Nephron (organoid): Measurements from ENCODE around the gene OGDH.
A peak's percentile ranks its signal among the peaks of the same experiment; 100 is the strongest.

Experiments
- H3K27ac Mint-ChIP-seq, 3 experiments: 2 replicates each; pipeline ENCODE4 v1.8.0; 2020; ENCODE audit warnings: mixed read lengths in 3 of 3, mild to moderate bottlenecking in 2 of 3, moderate library complexity in 1 of 3
- H3K27me3 Mint-ChIP-seq: 2 replicates; pipeline ENCODE4 v1.8.0; 2021; ENCODE audit warnings: low read depth, mild to moderate bottlenecking, moderate library complexity, mixed read lengths
- H3K36me3 Mint-ChIP-seq: 2 replicates; pipeline ENCODE4 v1.8.0; 2020; ENCODE audit warnings: low read depth, mixed read lengths
- H3K4me1 Mint-ChIP-seq: 2 replicates; pipeline ENCODE4 v1.8.0; 2020; ENCODE audit warnings: mixed read lengths
- H3K4me3 Mint-ChIP-seq, 3 experiments: 2 replicates each; pipeline ENCODE4 v1.8.0; 2020; ENCODE audit warnings: mild to moderate bottlenecking in 3 of 3, mixed read lengths in 3 of 3, moderate library complexity in 2 of 3
- H3K9me3 Mint-ChIP-seq: 2 replicates; pipeline ENCODE4 v1.8.0; 2020; ENCODE audit warnings: mixed read lengths
- TF ChIP-seq, protein P1 (sequence below), 3 experiments: fragments of 200-600 bp; sonication (generic); IDR thresholded peaks; one replicate each; pipeline ENCODE4 v1.5.0; 2021; ENCODE audit warnings: antibody characterized with exemption in 3 of 3; ENCODE audit not compliant: unreplicated experiment in 3 of 3

The OGDH gene

GRCh38 chr7:44661233-44661632 is 54.8 kb downstream of the OGDH start:
- H3K9me3 Mint-ChIP-seq: peaks cover 32% of the 10 kb centered on the region
- no peaks in the 10 kb centered on the region for H3K27me3 Mint-ChIP-seq
- peaks cover 10% of the 10 kb centered on the region for H3K4me1 Mint-ChIP-seq
- H3K4me3 Mint-ChIP-seq: no peak overlapping the region
- no peak overlapping the region for H3K27ac Mint-ChIP-seq
- peaks cover 78% of the 10 kb centered on the region for H3K36me3 Mint-ChIP-seq
- TF ChIP-seq, protein P1, sequence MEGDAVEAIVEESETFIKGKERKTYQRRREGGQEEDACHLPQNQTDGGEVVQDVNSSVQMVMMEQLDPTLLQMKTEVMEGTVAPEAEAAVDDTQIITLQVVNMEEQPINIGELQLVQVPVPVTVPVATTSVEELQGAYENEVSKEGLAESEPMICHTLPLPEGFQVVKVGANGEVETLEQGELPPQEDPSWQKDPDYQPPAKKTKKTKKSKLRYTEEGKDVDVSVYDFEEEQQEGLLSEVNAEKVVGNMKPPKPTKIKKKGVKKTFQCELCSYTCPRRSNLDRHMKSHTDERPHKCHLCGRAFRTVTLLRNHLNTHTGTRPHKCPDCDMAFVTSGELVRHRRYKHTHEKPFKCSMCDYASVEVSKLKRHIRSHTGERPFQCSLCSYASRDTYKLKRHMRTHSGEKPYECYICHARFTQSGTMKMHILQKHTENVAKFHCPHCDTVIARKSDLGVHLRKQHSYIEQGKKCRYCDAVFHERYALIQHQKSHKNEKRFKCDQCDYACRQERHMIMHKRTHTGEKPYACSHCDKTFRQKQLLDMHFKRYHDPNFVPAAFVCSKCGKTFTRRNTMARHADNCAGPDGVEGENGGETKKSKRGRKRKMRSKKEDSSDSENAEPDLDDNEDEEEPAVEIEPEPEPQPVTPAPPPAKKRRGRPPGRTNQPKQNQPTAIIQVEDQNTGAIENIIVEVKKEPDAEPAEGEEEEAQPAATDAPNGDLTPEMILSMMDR (IDR thresholded peaks at IDR 0.05; ENCODE audit: unreplicated experiment in 3 of 3): no peak

DNA sequence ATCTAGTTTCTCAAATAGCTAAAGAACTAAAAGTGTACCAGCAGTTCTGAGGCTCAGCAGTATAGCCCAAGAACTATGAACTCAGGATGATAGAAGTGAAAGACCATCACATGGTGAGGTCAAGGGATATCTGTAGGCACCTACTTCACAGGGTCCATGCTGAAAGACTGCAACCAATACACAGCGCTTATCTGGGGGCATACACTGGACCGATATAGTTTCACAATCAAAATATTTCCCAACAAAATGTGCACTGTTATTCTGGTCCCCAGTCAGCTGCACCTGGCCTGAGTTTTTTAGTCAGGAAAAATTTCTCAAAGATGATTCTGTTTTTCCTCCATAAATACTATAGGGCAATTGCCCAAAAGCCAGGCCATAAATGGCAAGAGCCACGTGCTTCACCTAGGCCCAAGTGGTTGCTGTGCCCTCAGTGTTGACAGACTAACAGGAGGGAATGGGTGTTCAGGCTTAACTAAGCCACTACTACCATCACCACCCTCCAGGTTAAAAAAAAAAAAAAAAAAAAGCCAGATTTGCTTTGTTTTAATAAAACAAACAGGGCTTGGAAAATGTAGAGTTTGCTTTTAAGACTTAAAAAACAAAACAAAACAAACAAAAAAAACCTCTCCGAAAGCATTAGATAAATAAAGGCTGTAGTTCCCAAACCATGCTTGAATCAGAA is 58.5 kb downstream of the OGDH start:
- H3K27ac Mint-ChIP-seq: peak overlapping the region; percentile 91 to 92 (median 92)
- TF ChIP-seq, protein P1 (IDR thresholded peaks at IDR 0.05; ENCODE audit: unreplicated experiment in 3 of 3): no peak
- H3K4me3 Mint-ChIP-seq: no peak overlapping the region
- peaks cover 20% of the 10 kb centered on the region for H3K9me3 Mint-ChIP-seq
- peaks cover 4% of the 10 kb centered on the region for H3K27me3 Mint-ChIP-seq
- H3K4me1 Mint-ChIP-seq: peaks cover 15% of the 10 kb centered on the region
- peaks cover 60% of the 10 kb centered on the region for H3K36me3 Mint-ChIP-seq

- no peak overlapping the region for H3K4me3 Mint-ChIP-seq
Observed at GRCh38 chr7:44665531-44666213, 59.2 kb downstream of the OGDH start.

GRCh38 chr7:44666566-44666965 is 60.1 kb downstream of the OGDH start:
- TF ChIP-seq, protein P1 (IDR thresholded peaks at IDR 0.05; ENCODE audit: unreplicated experiment in 3 of 3): no peak
- Mint-ChIP-seq H3K27ac (peak overlapping the region in 2 of 3 experiments; percentile 91 to 92), H3K9me3 (peaks cover 6% of the 10 kb centered on the region), H3K27me3 (peaks cover 4% of the 10 kb centered on the region), H3K36me3 (peaks cover 52% of the 10 kb centered on the region), H3K4me1 (peaks cover 15% of the 10 kb centered on the region), H3K4me3 (no peak overlapping the region)

More at GRCh38 chr7:44665531-44666213, 59.2 kb downstream of the OGDH start:
- Mint-ChIP-seq H3K4me1 (peaks cover 15% of the 10 kb centered on the region), H3K27ac (peak overlapping the region; percentile 91 to 92 (median 92)), H3K36me3 (peaks cover 56% of the 10 kb centered on the region), H3K9me3 (peaks cover 12% of the 10 kb centered on the region), H3K27me3 (peaks cover 4% of the 10 kb centered on the region)
- TF ChIP-seq, protein P1 (IDR thresholded peaks at IDR 0.05; ENCODE audit: unreplicated experiment in 3 of 3): no peak

- H3K27me3 Mint-ChIP-seq: peaks cover 4% of the 10 kb centered on the region
Observed at GRCh38 chr7:44667190-44667589, 60.8 kb downstream of the OGDH start.

More at GRCh38 chr7:44667190-44667589, 60.8 kb downstream of the OGDH start:
- no peak overlapping the region for H3K4me3 Mint-ChIP-seq
- peaks cover 49% of the 10 kb centered on the region for H3K36me3 Mint-ChIP-seq
- H3K9me3 Mint-ChIP-seq: peaks cover 6% of the 10 kb centered on the region
- TF ChIP-seq, protein P1 (IDR thresholded peaks at IDR 0.05; ENCODE audit: unreplicated experiment in 3 of 3): no peak
- H3K4me1 Mint-ChIP-seq: peaks cover 15% of the 10 kb centered on the region
- no peak overlapping the region for H3K27ac Mint-ChIP-seq
